Measurements from ENCODE around the gene DDR2. TPM values are rescaled to one million over a fixed set of nuclear protein-coding genes. Genes with fewer than 3 reads are reported as not detected.

DDR2 gene
- 0.19 to 0.49 TPM (median 0.34 TPM) in 5 replicates for total RNA-seq (2022; extraction: Qiagen RNA extraction; ENCODE audit: low read depth)

DNA sequence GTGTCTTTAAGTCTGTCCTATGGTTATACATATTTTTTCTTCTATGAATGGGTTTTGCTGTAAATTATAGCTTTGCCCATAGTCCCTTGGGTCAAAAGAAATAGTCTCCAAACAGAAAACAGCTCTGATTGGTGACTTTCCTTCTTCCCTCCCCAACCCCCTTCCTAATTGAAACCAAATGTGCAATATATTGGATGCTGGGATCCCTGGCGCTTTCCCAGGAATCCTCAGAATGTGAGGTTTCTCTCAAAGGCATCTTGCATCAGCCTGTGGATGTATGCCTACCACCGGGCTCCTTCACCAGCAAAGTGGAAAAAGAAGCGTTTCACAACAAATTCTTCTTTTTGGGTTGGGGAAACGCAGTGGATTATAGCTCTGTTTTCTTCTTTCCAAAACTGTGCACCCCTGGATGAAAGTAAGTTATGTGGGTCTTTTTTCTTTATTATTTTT is at the start of gene DDR2:
TSS of gene DDR2 (plus strand) at position 248 of the 450 bp plus-strand sequence. CDS start 86,600 bp downstream, outside the sequence.

DNA sequence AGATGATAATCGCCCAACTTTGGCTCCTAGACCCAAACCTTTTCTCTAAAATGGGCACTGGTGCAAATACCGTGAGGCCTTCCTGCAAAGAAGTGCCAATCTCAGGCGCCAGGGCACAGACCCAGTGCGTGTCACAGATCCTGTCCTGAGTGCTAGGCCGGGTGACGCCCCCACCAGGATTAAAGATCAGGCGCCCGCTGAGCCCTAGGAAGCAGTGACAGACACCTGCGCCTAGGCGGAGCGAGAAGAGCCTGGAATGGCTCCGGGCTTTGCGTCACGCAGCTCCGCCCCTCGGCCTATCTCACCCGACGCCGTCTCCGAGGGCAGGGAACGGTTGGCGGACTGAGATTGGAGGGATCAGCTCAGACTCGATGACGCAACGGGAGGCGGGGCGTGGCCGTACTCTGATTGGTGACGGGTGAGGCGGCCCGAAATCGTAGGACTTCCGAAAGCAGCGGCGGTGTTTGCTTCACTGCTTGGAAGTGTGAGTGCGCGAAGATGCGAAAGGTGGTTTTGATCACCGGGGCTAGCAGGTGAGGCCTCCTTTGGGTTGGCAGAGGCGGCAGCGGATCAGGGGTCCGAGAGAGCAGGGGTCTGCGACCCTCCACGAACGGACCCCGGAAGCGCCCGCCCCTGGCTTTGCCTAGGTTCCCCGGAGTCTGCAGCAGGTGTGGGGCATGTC is 158.2 kb downstream of the DDR2 start, which contains the start of gene HSD17B7:
TSS of gene HSD17B7 (plus strand) at position 400 of the 682 bp plus-strand sequence. CDS start at position 499, 99 bp downstream.

Other genes with a start within 250 kb of the DDR2 start
- gene SH2D1B, start 220.3 kb upstream of the DDR2 start, total RNA-seq (2022; extraction: Qiagen RNA extraction; ENCODE audit: low read depth) = 0.03 to 0.15 TPM (median 0.11 TPM) in 5 replicates
- gene UHMK1, start 134.6 kb upstream of the DDR2 start, total RNA-seq (2022; extraction: Qiagen RNA extraction; ENCODE audit: low read depth) = 18.3 to 29.5 TPM (median 24.7 TPM) in 5 replicates
- gene UAP1, start 70.7 kb upstream of the DDR2 start, total RNA-seq (2022; extraction: Qiagen RNA extraction; ENCODE audit: low read depth) = 26.4 to 34.5 TPM (median 31.6 TPM) in 5 replicates
- gene HSD17B7, start 158.2 kb downstream of the DDR2 start, total RNA-seq (2022; extraction: Qiagen RNA extraction; ENCODE audit: low read depth) = 9.6 to 11.0 TPM (median 10.8 TPM) in 5 replicates
- gene CCDC190, start 228.7 kb downstream of the DDR2 start, total RNA-seq (2022; extraction: Qiagen RNA extraction; ENCODE audit: low read depth) = not detected in 5 replicates